Right cardiac atrium (tissue), 5 donors: ENCODE results near the gene DCHS2. TPM values are rescaled to one million over a fixed set of nuclear protein-coding genes. Genes with fewer than 3 reads are reported as not detected.

ENCODE experiments used
- ATAC-seq, 2 donors: fragments of 200-7000 bp; cut with Tn5 transposase; one replicate each; pipeline versions ENCODE4 v1.8.0 to v1.9.1; 2020; ENCODE audit warnings: moderate library complexity in 2 of 2, mild to moderate bottlenecking in 1 of 2
- DNase-seq, 3 donors: peaks; one replicate each; pipeline ENCODE4 v3.0.0-alpha.2; 2020
- H3K27ac ChIP-seq: one replicate; pipeline ENCODE4 v1.5.1; 2013; ENCODE audit warnings: mild to moderate bottlenecking, low read length, control low read depth, moderate library complexity
- H3K27me3 ChIP-seq: one replicate; pipeline ENCODE4 v1.6.1; 2013; ENCODE audit not compliant: control insufficient read depth, insufficient read depth
- H3K4me1 ChIP-seq: one replicate; pipeline ENCODE4 v1.6.1; 2013; ENCODE audit warnings: low read length; ENCODE audit not compliant: control insufficient read depth, insufficient read depth
- H3K4me3 ChIP-seq: one replicate; pipeline ENCODE4 v1.5.1; 2013; ENCODE audit warnings: low read length, control low read depth
- H3K9me3 ChIP-seq: one replicate; pipeline ENCODE4 v1.6.1; 2013; ENCODE audit warnings: low read length; ENCODE audit not compliant: control insufficient read depth
- WGBS: extraction: QIAGEN DNeasy Blood & Tissue Kit; methylation state at CpG from one replicate; pipeline ENCODE4 v1.1.7; 2013; 5-methylcytosine and 5-hydroxymethylcytosine counted together
- intact Hi-C, 4 donors: fragments of 100-400 bp; cut with DNase I; formaldehyde crosslinking; loops; one replicate each; pipeline versions ENCODE4 v1.11.0 to v1.14.0; 2022 to 2023
- long read RNA-seq, 4 donors: library from polyadenylated mRNA; unstranded; transcript quantifications; one replicate each; pipeline ENCODE4 v2.0.0, GENCODE V29; 2020 to 2021
- polyA plus RNA-seq: library from polyadenylated mRNA; stranded (reverse); fragments of 200-250 nt; gene quantifications from one replicate; pipeline ENCODE4 v1.2.3, GENCODE V29; 2013
- total RNA-seq, 4 donors: library from RNA; stranded (reverse); fragmentation: NEBNext Ultra II Directional; extraction: Animal tissue kit (Norgen Biotek cat#: 25700); gene quantifications; one replicate each; pipeline ENCODE4 v1.2.1, GENCODE V29; 2021
- donor health status: healthy with polysubstance abuse.
- donor health status: DM: no; HTN: yes; CAD: no.
- donor health status: DM: no; HTN: no; CAD: no.
- donor health status: DM: no; HTN: yes; CAD: no; lungs with severe emphysema.
- donor health status: DM: yes; HTN: yes; CAD: no.

The DCHS2 gene, protein sequence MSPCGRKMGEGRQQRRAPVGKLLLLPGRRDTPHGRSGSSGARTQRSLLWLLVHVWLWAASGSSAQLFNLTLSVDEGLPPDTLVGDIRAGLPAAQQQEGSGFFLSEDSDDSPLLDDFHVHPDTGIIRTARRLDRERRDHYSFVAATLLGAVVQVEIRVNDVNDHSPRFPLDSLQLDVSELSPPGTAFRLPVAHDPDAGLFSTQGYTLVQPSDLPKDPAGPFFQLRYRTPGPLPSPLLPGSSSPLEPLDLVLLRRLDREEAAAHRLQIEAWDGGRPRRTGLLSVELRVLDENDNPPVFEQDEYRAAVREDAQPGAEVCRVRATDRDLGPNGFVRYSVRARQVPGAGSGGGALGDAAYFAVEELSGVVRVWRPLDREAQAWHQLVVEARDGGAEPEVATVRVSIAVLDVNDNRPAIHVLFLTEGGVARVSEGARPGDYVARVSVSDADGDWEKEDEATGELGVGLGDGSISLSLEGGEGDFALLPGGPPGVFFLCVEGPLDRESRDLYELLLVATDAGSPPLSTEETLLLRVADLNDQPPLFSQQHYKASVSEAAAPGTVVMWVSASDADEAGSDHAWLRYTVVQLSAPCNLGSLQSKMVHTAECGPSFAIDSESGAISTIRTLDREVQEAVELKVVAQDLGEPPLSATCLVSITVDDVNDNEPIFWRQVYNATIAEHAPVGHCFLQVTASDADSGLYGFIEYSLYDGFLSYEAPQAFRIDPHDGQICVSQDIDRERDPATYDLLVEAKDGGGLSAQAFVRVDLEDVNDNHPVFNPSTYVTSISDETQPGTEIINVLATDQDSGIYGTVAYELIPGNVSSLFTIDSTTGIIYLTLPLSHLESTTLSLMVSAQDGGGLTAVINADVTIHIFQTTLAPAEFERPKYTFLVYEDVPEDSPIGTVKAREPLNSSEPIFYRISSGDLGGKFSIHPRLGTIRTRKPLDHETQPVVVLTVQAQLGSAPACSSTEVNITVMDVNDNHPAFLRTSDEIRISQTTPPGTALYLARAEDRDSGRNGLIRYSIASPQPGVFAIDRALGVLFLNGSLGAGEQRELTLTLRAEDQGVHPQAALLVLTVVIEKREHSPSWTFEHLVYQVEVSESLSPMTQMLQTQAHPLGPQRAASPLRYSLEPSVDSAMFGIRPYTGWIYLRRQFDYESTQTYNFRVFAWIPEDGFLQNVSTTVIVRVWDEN (N-terminal part only)
- total RNA-seq (not detected), polyA plus RNA-seq (not detected)
- long read RNA-seq, donor 1 = 0 reads
- long read RNA-seq, donor 2 = 0 reads
- long read RNA-seq, donor 3 = 0 reads
- long read RNA-seq, donor 4 = 0 reads

DNA sequence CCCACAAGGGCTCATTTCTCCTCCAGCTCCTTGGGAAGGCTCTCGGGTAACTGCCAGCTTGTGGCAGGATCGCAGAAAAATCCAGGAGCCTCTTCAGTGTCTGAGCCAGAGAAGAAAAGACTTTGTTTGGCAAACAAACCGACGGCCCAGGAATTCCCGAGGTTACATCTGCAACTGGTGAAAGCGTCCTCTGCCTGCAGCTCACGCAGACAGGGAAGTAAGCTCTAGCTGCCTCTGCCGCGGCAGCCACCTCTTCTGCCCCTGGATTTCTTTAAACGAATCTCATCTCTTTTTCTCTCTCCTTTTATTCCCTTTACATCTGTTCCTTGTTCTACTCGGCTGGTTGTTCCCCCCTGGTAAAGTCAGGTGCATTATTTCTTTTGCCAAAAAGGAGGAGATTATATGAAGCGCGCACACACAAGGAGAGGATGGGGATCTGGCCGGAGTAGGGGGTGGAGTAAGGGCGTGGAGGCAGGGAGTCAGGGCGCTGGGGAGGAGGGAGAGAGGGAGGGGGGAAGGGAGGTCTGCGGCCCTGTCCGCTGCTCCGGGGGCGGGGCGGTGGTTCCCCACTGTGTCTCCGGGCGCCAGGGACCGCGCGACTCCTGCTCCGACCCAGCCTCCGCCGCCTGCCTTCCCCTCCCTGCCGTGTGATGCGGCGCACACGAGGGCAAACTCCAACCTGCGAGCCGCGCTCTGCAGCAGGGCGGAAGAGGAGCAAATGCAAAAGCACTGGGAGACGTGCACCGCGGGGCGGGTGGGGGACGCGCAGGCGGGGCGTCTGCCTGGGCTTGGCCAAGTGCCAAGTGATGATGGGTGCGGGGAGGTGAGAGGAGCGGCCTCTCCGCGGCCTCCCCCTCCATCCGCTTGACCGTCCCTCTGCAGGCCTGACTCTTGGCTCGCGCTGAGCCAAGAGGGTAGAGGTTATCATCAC, at the start of gene DCHS2:
DCHS2 (minus strand) TSS at position 459 of the 931 bp plus-strand sequence; CDS start at position 15, 444 bp downstream.
- DNase-seq = peak; percentile 12 to 54 (median 51)
- H3K9me3 ChIP-seq = no peaks in the 10 kb centered on the region
- intact Hi-C loops = no loop called here
- WGBS = under 1% methylated on average over 53 of the region's 53 CpGs
- H3K27me3 ChIP-seq = no peaks in the 10 kb centered on the region
- H3K4me1 ChIP-seq = no peaks in the 10 kb centered on the region
- peak; percentile 38 to 54 for ATAC-seq
- H3K4me3 ChIP-seq = peak within 1 kb of the TSS; percentile 34
- no peak within 1 kb of the TSS for H3K27ac ChIP-seq

DNA sequence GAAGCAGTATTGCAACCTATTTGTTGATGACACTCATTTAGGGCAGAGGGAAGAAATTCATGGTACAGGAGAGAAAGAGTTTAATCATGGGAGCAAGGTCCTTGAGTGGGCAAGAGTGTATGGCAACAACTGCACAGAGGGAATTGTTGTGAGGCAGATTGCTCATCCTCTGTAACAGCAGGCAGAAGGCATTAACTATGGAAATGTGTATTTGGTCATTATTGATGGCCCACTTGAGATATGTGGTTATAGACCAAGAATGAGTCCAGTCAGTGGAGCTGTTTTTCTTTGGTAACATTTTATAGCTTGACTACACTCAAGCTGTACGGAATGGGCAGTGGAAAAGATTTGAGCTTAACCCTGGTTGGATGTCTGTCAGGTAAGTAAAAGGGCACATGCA, 42.7 kb upstream of the DCHS2 start:
- H3K27ac ChIP-seq = no peak overlapping the region
- H3K4me1 ChIP-seq = no peaks in the 10 kb centered on the region
- no peak for DNase-seq
- H3K9me3 ChIP-seq = no peaks in the 10 kb centered on the region
- no peak overlapping the region for H3K4me3 ChIP-seq
- WGBS = 81% methylated on average over 1 of the region's 1 CpG
- no peaks in the 10 kb centered on the region for H3K27me3 ChIP-seq
- intact Hi-C loops = no loop called here
- no peak for ATAC-seq

DNA sequence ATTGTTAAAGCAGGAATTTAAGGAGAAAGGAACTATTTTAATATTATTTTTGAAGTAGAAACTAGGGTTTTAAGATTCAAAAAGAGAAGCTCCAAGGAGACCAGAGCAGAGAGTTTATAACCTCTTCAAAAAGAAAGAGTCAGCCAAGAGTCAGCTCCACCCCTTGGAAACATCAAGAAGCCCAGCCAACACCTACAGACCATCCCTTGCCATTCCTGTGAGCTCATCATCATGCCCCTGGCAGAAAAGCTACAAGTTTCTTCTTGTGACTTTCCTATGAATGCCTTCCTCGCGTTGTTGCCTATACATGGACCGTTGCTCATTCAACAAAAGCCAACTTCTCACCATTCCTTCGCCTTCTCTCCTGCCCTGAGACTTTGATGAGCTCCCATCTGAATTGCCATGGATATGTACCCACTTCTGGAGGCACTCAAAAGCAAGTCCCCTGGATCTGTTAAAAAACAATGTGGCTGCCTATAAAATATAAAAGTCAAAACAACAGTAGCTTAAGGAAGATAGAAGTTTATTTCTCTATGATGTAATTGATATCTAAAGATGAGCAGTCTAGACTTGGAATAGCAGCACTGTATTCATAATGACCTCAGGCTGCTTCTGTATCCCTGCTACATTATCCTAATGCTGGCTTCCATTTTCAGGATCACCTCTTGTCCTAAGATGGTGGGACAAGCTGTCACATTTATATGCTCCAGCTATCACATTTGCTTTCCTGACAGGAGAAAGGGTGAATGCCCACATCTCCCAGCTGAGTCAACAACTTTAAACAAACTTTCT, 38.3 kb upstream of the DCHS2 start:
- Histone ChIP-seq H3K9me3 (no peaks in the 10 kb centered on the region), H3K27me3 (no peaks in the 10 kb centered on the region), H3K4me3 (no peak overlapping the region), H3K4me1 (no peaks in the 10 kb centered on the region), H3K27ac (no peak overlapping the region)
- DNase-seq = no peak
- peak in 1 of 2 donors; percentile 35 for ATAC-seq
- 64% methylated on average over 4 of the region's 4 CpGs for WGBS
- intact Hi-C loops = no loop called here

DNA sequence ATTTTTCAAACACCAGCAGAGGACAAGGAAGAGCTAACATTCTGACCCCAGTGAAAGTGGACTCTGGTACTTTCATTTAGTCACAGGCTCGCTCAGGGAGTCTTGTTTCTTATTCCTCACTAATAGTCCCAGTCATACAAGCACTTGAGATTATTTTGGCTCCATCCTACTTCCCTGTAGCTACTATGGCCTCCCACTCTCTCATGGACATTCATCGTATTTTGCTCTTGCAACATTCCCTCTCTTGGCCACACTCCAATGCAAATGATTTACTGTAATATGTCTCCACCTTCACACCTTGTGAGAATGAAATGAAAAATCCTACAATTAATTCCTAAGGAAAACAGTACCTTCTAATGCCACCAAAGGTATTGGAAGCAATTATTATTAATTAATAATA, 37.3 kb upstream of the DCHS2 start:
- DNase-seq = no peak
- no peak for ATAC-seq
- intact Hi-C loops = no loop called here
- Histone ChIP-seq H3K4me1 (no peaks in the 10 kb centered on the region), H3K27ac (no peak overlapping the region), H3K4me3 (no peak overlapping the region), H3K9me3 (no peaks in the 10 kb centered on the region), H3K27me3 (no peaks in the 10 kb centered on the region)
- 33% methylated on average over 2 of the region's 2 CpGs for WGBS

DNA sequence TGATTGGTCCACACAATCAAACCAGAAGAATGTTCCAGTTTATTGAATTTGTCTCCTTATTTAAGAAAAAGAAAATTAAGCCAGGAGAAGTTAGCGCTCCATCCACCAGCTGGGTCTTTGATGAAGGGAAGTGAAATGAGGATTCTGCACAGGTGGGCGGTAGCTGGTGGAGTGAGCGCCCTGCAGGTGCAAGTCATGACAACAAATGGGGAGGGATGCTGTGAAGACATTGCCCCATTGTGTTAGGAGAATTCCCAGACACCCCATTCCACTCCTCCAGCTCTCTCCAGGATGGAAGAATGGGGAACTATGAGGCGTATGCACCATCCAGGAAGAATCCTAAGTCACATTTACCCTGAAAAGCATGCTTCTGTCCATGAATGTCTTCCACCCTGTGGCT, 35.7 kb upstream of the DCHS2 start:
- DNase-seq = no peak
- no peaks in the 10 kb centered on the region for H3K4me1 ChIP-seq
- H3K4me3 ChIP-seq = no peak overlapping the region
- H3K27ac ChIP-seq = no peak overlapping the region
- H3K9me3 ChIP-seq = no peaks in the 10 kb centered on the region
- intact Hi-C loops = no loop called here
- ATAC-seq = no peak
- 84% methylated on average over 4 of the region's 4 CpGs for WGBS
- no peaks in the 10 kb centered on the region for H3K27me3 ChIP-seq

DNA sequence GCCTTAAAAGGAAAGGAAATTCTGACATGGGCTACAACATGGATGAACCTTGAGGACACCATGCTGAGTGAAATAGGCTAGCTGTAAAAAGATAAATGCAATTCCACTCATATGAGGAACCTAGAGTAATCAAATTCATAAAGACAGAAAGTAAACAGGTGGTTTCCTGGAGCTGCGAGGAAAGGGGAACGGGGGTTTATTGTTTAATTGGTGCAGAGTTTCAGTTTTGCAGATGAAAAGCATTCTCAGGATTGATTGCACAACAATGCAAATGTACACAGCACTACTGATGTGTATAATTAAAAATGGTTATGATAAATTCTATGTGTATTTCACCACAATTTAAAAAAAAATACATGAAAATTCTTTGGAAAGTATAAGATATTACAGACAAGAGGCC, 34.6 kb upstream of the DCHS2 start:
- Histone ChIP-seq H3K4me3 (no peak overlapping the region), H3K27ac (no peak overlapping the region), H3K27me3 (no peaks in the 10 kb centered on the region), H3K4me1 (no peaks in the 10 kb centered on the region), H3K9me3 (no peaks in the 10 kb centered on the region)
- DNase-seq (no peak), ATAC-seq (no peak)
- intact Hi-C loops = no loop called here
- 76% methylated on average over 2 of the region's 2 CpGs for WGBS

DNA sequence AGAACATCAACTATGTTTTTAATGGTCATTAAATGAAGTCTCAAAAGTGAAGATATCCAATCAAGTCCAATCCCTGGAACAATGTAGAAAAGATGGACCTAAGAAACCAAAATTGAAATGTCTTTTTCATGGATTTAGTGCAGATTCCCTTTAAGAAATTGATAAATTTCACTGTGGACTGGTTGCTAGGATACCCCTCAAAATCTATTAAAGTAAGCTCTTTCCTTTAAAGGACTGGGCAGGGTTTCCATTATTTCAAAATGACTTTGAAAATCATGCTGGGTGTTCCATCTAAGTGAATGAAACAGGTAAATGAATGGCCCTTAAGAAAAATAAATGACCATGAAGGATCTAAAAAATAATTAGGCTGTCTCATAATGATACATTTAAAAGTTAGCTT, 30.0 kb upstream of the DCHS2 start:
- Histone ChIP-seq H3K27me3 (no peaks in the 10 kb centered on the region), H3K4me1 (no peaks in the 10 kb centered on the region), H3K9me3 (no peaks in the 10 kb centered on the region), H3K4me3 (no peak overlapping the region), H3K27ac (no peak overlapping the region)
- no peak for DNase-seq
- ATAC-seq = no peak
- intact Hi-C loops = no loop called here

DNA sequence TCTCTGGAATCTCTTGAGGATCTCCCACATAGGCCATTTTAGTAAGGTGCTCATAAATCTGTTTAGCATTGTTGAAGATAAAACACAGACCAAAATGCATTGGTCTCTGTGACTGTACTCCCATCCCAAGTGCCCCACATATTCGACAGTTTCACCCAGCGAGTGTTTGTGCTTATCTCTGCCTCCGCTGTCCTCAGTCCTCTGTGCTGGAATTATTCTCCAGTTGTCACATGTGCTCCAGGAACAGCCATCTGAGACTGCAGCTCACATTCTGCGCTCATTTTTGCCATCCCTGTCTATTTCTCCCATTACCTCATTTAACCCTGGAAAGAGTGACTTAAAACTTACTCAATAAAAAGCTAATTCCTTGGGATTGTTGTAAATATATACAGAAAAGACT, 27.6 kb upstream of the DCHS2 start:
- Histone ChIP-seq H3K27me3 (no peaks in the 10 kb centered on the region), H3K27ac (no peak overlapping the region), H3K4me1 (no peaks in the 10 kb centered on the region), H3K4me3 (no peak overlapping the region), H3K9me3 (no peaks in the 10 kb centered on the region)
- 34% methylated on average over 4 of the region's 4 CpGs for WGBS
- ATAC-seq (peak; percentile 43 to 54), DNase-seq (no peak)
- intact Hi-C loops = no loop called here

DNA sequence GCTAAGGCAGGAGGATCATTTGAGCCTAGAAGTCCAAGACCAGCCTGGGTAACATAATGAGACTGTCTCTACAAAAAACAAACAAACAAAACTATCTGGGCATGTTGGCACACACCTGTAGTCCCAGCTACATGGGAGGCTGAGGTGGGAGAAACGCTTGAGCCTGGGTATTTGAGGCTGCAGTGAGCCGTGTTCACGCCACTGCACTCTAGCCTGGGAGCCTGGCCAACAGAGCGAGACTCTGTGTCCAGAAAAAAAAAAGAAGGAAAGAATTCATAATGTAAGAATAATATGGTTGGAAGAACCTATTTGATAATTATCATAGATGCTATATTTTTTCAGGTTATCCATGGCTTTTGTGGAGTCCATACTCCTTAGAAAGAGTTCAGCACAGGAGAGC, 26.0 kb upstream of the DCHS2 start:
- Histone ChIP-seq H3K9me3 (no peaks in the 10 kb centered on the region), H3K27ac (no peak overlapping the region), H3K27me3 (no peaks in the 10 kb centered on the region), H3K4me1 (no peaks in the 10 kb centered on the region), H3K4me3 (no peak overlapping the region)
- intact Hi-C loops = no loop called here
- WGBS = 67% methylated on average over 4 of the region's 4 CpGs
- ATAC-seq = no peak
- peak in 1 of 3 donors; percentile 25 for DNase-seq
